Measurements from ENCODE around the gene BTBD9. TPM values are rescaled to one million over a fixed set of nuclear protein-coding genes. Genes with fewer than 3 reads are reported as not detected.

BTBD9 gene
- total RNA-seq, 6 experiments from 2014 or later: 11.0 to 12.7 (median 12.5) TPM

DNA sequence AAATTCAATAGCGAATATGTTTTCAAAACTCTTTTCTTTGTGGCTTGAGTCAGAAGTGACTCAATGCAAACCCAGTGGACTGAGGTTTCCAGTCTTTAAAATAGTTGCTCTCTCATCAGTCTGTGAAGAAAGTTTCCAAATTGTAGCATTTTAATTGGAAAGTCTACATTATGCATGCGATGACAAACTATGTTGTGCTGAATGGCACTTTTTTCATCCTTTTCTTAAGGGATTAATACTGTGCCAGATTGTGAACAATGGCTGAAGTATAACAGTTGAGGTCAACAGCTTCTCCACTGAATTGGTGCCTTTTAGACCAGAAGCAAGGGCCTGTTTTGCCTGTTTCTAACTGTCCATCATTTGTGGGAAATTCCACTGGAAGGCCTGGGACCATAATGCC, 377.1 kb downstream of the BTBD9 start:
- Mint-ChIP-seq H3K4me1 (ENCODE audit: low read depth) (peaks cover 80% of the 10 kb centered on the region), H3K9me3 (no peaks in the 10 kb centered on the region), H3K36me3 (ENCODE audit: low read depth) (peaks cover 10% of the 10 kb centered on the region), H3K27me3 (ENCODE audit: insufficient read depth) (no peaks in the 10 kb centered on the region), H3K27ac (peak overlapping the region; percentile 95), H3K4me3 (peak overlapping the region; percentile 80)
- TF ChIP-seq, protein P1, sequence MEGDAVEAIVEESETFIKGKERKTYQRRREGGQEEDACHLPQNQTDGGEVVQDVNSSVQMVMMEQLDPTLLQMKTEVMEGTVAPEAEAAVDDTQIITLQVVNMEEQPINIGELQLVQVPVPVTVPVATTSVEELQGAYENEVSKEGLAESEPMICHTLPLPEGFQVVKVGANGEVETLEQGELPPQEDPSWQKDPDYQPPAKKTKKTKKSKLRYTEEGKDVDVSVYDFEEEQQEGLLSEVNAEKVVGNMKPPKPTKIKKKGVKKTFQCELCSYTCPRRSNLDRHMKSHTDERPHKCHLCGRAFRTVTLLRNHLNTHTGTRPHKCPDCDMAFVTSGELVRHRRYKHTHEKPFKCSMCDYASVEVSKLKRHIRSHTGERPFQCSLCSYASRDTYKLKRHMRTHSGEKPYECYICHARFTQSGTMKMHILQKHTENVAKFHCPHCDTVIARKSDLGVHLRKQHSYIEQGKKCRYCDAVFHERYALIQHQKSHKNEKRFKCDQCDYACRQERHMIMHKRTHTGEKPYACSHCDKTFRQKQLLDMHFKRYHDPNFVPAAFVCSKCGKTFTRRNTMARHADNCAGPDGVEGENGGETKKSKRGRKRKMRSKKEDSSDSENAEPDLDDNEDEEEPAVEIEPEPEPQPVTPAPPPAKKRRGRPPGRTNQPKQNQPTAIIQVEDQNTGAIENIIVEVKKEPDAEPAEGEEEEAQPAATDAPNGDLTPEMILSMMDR (IDR thresholded peaks at IDR 0.05): no peak
- DNase-seq: peak; percentile 85

DNA sequence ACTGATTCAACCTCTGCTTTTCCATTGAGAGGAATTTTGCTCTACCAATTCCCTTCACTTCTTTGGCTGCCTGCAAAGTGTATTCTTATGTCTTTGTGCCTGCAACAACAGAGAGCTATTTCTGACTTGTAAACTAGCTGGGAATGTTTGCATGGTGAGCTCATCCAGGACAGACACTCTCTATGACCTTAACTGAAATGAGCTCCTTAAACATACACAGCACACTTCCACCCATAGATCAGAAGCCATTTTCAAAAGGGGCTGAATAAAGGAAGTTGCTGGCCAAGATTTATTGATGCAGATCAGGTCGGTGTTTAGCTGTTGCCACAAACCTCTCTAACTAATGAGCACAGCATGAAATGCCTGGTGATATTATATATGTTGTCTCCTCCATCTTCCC, 377.7 kb downstream of the BTBD9 start:
- no peaks in the 10 kb centered on the region for H3K9me3 Mint-ChIP-seq
- peak overlapping the region; percentile 95 for H3K27ac Mint-ChIP-seq
- H3K36me3 Mint-ChIP-seq (ENCODE audit: low read depth): peaks cover 10% of the 10 kb centered on the region
- peak; percentile 88 for DNase-seq
- no peaks in the 10 kb centered on the region for H3K27me3 Mint-ChIP-seq (ENCODE audit: insufficient read depth)
- H3K4me1 Mint-ChIP-seq (ENCODE audit: low read depth): peaks cover 74% of the 10 kb centered on the region
- H3K4me3 Mint-ChIP-seq: peak overlapping the region; percentile 80
- TF ChIP-seq, protein P1 (IDR thresholded peaks at IDR 0.05): no peak

DNA sequence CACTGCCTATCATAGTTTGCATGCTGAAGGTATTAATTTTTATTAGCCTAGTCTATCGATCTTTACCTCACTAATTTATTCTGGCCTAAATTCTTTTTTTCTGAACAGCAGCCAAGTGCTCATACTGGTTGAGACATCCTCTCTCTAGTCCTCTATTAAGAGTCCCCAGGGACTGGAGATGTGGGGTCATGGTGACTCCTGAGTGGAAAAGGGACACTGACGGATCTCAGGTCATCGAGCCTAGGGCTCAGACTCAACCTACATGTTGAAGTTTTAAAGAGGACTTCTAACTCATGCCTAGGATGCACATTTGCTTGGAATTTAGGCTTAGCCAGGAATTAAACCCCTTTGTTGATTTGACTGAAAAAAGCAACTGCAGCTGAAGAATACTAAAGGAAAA, 378.1 kb downstream of the BTBD9 start:
- H3K4me1 Mint-ChIP-seq (ENCODE audit: low read depth): peaks cover 70% of the 10 kb centered on the region
- no peak for DNase-seq
- H3K9me3 Mint-ChIP-seq: no peaks in the 10 kb centered on the region
- peak overlapping the region; percentile 80 for H3K4me3 Mint-ChIP-seq
- peak overlapping the region; percentile 95 for H3K27ac Mint-ChIP-seq
- H3K36me3 Mint-ChIP-seq (ENCODE audit: low read depth): peaks cover 10% of the 10 kb centered on the region
- H3K27me3 Mint-ChIP-seq (ENCODE audit: insufficient read depth): no peaks in the 10 kb centered on the region
- TF ChIP-seq, protein P1 (IDR thresholded peaks at IDR 0.05): no peak

DNA sequence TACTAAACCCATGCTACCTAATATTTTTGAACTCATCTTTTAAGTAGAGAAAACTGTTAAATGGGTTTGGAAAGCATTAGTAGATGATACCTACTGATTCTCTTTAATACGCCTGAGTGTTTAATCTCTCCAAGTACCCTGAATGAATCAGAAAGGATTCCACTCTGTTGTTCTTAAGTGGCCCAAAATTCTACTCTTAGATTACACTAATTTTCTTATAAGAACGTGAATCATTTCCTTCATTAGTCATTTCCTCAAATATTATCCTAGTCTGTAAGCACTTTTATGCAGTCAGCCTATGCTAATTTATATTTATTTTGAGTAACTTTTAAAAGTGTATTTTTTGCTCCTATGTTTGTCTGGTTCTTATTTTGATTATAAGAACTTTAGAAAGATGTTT, 380.0 kb downstream of the BTBD9 start:
- Mint-ChIP-seq H3K36me3 (ENCODE audit: low read depth) (peaks cover 23% of the 10 kb centered on the region), H3K4me3 (peak overlapping the region; percentile 74), H3K9me3 (no peaks in the 10 kb centered on the region), H3K4me1 (ENCODE audit: low read depth) (peaks cover 60% of the 10 kb centered on the region), H3K27me3 (ENCODE audit: insufficient read depth) (no peaks in the 10 kb centered on the region), H3K27ac (peak overlapping the region; percentile 93)
- TF ChIP-seq, protein P1 (IDR thresholded peaks at IDR 0.05): no peak
- DNase-seq: peak; percentile 68

DNA sequence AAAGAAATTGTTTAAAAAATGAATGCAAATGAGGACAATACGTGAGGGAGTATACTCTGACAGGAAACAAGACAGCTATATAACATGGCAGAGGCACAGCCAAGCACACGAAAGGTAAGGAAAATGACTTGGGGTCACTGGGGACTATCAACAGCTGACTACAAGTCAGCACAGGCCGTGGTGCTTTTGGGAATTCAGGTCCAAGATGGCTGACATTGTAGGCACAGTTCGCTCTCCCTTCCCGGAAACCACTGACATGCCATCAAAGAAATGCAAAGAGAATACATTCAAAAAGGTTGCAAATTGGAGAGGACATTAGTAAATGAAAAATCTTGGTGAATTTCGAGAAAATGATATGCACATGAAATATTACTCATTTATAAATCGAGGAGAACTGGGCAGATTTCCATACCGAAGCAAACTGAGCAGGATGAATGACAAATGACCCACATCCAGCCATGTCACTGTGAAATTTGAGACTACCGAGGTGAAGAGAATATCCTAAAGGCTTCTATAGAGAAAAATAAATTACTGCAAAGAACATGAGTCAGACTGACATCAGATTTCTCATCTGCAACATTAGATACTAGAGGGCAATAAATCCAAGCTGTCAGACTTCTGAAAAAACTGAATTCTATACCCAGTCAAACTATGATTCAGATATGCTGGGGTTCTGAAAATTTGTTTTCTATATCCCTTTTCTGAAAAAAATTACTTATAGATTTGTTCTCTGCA, 391.1 kb downstream of the BTBD9 start:
- Mint-ChIP-seq H3K27me3 (ENCODE audit: insufficient read depth) (no peaks in the 10 kb centered on the region), H3K4me1 (ENCODE audit: low read depth) (peaks cover 15% of the 10 kb centered on the region), H3K36me3 (ENCODE audit: low read depth) (peaks cover 35% of the 10 kb centered on the region), H3K27ac (no peak overlapping the region), H3K9me3 (peaks cover 15% of the 10 kb centered on the region), H3K4me3 (no peak overlapping the region)
- TF ChIP-seq, protein P1 (IDR thresholded peaks at IDR 0.05): no peak
- DNase-seq: no peak
